ENCODE measurements around the gene APH1B.

The APH1B gene

GRCh38 chr15:63358241-63359029, 81.0 kb downstream of the APH1B start:
- H3K9me3 Mint-ChIP-seq: no peaks in the 10 kb centered on the region
- H3K27ac Mint-ChIP-seq: peak overlapping the region in 1 of 3 experiments; percentile 66
- no peak for TF ChIP-seq CTCF (IDR thresholded peaks at IDR 0.05; ENCODE audit: unreplicated experiment in 3 of 3)
- no peak overlapping the region for H3K4me3 Mint-ChIP-seq
- peaks cover 4% of the 10 kb centered on the region for H3K27me3 Mint-ChIP-seq (ENCODE audit: low read depth)
- peaks cover 3% of the 10 kb centered on the region for H3K36me3 Mint-ChIP-seq (ENCODE audit: low read depth)
- H3K4me1 Mint-ChIP-seq: peaks cover 21% of the 10 kb centered on the region

Data from nephron (organoid).